ENCODE measurements around the gene EOLA1.

GRCh38 chrX:149572743-149573142 lies 31.9 kb downstream of the EOLA1 start:
- no peak for TF ChIP-seq NR3C1 (IDR thresholded peaks at IDR 0.05)
- TF ChIP-seq CTCF (IDR thresholded peaks at IDR 0.05), result no peak
- TF ChIP-seq HDAC2 (IDR thresholded peaks at IDR 0.05), result no peak
- no peak for TF ChIP-seq USF2 (IDR thresholded peaks at IDR 0.05)
- TF ChIP-seq BHLHE40 (IDR thresholded peaks at IDR 0.05; ENCODE audit: low read depth, low read length), result no peak
- TF ChIP-seq RARB (CRISPR knock-in tag; IDR thresholded peaks at IDR 0.05), result no peak
